OCI-LY1 (cell line): ENCODE data around the gene TSEN15.

Source experiments
- EZH2 ChIP-seq: fragments of 200-600 bp; sonication (generic), shearing (Covaris generic); IDR thresholded peaks from 2 replicates; pipeline ENCODE4 v1.8.0; 2017; ENCODE audit warnings: borderline replicate concordance, mixed run types, mild to moderate bottlenecking, antibody characterized with exemption, low read length, moderate library complexity, mixed read lengths
- TF ChIP-seq, protein P1 (sequence below): fragments of 200-600 bp; sonication (generic), shearing (Covaris generic); IDR thresholded peaks from 2 replicates; pipeline ENCODE4 v1.5.1; 2017; ENCODE audit warnings: mild to moderate bottlenecking, antibody characterized with exemption, low read length, moderate library complexity, mixed read lengths

DNA sequence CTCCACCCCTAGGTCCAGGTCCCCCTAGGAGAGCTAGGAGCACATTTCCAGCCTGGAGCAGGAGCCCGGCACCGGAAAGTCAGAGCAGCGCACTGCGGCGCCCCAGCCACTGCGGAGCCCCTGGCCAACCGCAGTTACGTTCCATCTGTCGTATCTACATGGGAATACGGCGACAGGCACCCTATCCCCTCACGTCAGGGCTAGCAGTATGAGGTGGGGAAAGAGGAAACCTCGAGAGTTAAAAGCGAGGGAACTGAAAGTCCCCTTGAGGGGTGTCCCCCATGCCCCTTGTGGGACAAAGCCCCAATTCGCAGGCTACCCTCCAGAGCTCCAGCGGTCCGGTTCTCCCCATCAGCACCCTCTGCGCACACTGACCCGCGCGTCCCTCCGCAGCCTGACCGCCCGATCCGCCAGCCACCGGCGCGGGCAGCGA lies 15.0 kb upstream of the TSEN15 start:
- TF ChIP-seq, protein P1, sequence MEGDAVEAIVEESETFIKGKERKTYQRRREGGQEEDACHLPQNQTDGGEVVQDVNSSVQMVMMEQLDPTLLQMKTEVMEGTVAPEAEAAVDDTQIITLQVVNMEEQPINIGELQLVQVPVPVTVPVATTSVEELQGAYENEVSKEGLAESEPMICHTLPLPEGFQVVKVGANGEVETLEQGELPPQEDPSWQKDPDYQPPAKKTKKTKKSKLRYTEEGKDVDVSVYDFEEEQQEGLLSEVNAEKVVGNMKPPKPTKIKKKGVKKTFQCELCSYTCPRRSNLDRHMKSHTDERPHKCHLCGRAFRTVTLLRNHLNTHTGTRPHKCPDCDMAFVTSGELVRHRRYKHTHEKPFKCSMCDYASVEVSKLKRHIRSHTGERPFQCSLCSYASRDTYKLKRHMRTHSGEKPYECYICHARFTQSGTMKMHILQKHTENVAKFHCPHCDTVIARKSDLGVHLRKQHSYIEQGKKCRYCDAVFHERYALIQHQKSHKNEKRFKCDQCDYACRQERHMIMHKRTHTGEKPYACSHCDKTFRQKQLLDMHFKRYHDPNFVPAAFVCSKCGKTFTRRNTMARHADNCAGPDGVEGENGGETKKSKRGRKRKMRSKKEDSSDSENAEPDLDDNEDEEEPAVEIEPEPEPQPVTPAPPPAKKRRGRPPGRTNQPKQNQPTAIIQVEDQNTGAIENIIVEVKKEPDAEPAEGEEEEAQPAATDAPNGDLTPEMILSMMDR = no peak
- TF ChIP-seq EZH2 = no peak
